ENCODE data around the gene FAM177B.

The FAM177B gene

DNA sequence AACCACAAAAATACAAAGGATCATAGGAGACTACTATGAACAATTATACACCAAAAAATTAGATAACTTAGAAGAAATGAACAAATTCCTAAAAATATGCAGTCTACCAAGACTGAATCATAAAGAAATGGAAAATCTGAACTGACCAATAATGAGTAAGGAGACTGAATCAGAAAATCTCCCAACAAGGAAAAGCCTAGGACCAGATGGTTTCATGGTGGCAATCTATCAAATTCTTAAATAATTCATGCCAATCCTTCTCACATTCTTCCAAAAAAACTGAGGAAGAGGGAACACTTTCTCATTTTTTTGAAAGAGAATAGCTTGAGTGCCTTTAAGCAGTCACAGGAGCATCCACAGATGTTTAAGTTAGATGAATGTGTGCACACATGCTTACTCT lies 46.0 kb downstream of the FAM177B start:
- TF ChIP-seq, protein P1, sequence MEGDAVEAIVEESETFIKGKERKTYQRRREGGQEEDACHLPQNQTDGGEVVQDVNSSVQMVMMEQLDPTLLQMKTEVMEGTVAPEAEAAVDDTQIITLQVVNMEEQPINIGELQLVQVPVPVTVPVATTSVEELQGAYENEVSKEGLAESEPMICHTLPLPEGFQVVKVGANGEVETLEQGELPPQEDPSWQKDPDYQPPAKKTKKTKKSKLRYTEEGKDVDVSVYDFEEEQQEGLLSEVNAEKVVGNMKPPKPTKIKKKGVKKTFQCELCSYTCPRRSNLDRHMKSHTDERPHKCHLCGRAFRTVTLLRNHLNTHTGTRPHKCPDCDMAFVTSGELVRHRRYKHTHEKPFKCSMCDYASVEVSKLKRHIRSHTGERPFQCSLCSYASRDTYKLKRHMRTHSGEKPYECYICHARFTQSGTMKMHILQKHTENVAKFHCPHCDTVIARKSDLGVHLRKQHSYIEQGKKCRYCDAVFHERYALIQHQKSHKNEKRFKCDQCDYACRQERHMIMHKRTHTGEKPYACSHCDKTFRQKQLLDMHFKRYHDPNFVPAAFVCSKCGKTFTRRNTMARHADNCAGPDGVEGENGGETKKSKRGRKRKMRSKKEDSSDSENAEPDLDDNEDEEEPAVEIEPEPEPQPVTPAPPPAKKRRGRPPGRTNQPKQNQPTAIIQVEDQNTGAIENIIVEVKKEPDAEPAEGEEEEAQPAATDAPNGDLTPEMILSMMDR (IDR thresholded peaks at IDR 0.05): no peak
- Histone ChIP-seq H3K27me3 (peaks cover 24% of the 10 kb centered on the region), H3K4me3 (ENCODE audit: low read depth in 1 of 2, low read length in 1 of 2) (no peak overlapping the region), H3K36me3 (no peaks in the 10 kb centered on the region), H3K9me3 (no peaks in the 10 kb centered on the region), H3K4me1 (ENCODE audit: control insufficient read depth in 1 of 2, insufficient read depth in 1 of 2, low read depth in 1 of 2, low read length in 1 of 2) (no peaks in the 10 kb centered on the region), H3K27ac (no peak overlapping the region)

DNA sequence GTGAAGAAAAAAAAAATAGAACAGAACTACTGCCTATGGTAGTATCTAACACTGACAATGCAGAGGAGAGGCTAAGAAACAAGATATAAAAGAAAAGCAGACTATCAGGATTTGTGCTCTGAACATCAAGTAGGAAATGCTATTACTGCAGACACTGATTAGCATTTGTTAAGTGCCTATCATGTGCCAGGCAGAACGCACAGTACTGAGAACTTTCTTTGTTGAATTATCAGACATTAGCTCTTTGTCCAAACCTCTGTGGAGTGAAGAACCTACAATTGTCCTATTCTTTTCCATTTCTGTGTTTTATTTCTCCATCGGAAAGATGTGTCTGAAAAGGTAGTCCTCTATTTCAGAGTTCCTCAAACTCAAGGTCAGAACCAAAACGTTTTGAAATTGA lies 47.4 kb downstream of the FAM177B start:
- H3K4me1 ChIP-seq (ENCODE audit: control insufficient read depth in 1 of 2, insufficient read depth in 1 of 2, low read depth in 1 of 2, low read length in 1 of 2): no peaks in the 10 kb centered on the region
- TF ChIP-seq, protein P1 (IDR thresholded peaks at IDR 0.05): no peak
- no peak overlapping the region for H3K4me3 ChIP-seq (ENCODE audit: low read depth in 1 of 2, low read length in 1 of 2)
- H3K27ac ChIP-seq: no peak overlapping the region
- no peaks in the 10 kb centered on the region for H3K9me3 ChIP-seq
- H3K27me3 ChIP-seq: peaks cover 24% of the 10 kb centered on the region
- no peaks in the 10 kb centered on the region for H3K36me3 ChIP-seq

DNA sequence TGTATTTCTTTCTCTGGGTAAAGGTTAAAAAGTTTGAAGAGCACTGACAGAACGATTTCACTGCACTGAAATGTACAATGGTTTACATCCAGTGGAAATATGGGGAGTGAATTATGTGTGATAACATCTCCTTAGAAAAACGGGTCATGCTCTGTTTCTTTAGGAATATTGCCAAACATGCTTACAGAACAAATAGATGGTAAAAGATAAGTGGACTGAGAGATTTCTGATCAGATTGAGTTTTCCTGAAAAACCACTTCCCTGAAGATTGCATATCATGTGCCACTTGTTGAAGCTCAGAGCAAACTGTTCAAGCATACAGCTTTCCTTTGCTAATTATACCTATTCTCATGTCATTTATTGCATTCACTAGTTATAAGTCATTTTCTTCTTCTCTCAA lies 47.9 kb downstream of the FAM177B start:
- TF ChIP-seq, protein P1 (IDR thresholded peaks at IDR 0.05): no peak
- Histone ChIP-seq H3K27me3 (peaks cover 24% of the 10 kb centered on the region), H3K27ac (no peak overlapping the region), H3K4me1 (ENCODE audit: control insufficient read depth in 1 of 2, insufficient read depth in 1 of 2, low read depth in 1 of 2, low read length in 1 of 2) (no peaks in the 10 kb centered on the region), H3K36me3 (no peaks in the 10 kb centered on the region), H3K4me3 (ENCODE audit: low read depth in 1 of 2, low read length in 1 of 2) (no peak overlapping the region), H3K9me3 (no peaks in the 10 kb centered on the region)

DNA sequence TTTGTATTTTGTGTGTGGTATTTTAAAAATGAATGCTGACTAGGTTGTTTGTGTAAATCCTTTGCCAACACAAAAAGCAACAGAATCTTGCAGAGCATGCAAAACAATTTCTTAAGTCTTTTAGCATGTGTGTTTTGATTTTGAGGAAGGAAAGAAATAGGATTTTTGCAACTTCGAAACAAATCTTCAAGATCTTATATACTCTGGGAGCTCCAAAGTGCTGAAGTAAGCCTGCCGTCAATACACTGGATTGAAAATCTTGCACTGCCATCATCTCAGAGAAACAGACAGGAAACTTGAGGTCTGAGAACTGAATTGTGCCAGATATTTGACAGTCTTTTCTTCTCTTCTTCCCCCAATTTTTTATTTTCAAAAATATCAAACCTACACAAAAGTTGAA lies 48.5 kb downstream of the FAM177B start:
- Histone ChIP-seq H3K36me3 (no peaks in the 10 kb centered on the region), H3K27me3 (peaks cover 24% of the 10 kb centered on the region)

DNA sequence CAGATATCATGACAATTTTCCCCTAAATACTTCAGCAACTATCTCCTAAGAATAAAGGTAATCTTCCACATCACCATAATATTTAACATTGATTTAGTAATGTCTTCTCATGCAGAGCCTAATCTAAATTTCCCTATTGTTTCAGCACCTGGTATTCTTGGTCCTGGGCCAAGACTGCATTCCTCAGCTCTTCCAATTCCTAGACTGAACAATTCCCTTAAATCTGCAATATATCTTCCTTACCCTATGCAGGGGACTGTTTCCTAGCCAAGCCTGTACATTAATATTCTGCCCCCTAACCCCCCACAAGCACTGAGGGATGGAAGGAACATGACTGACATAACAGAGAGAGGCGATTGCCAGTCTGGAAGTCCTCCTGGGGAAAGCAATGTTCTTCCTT lies 49.1 kb downstream of the FAM177B start:
- H3K36me3 ChIP-seq: no peaks in the 10 kb centered on the region
- no peak overlapping the region for H3K27ac ChIP-seq
- H3K4me3 ChIP-seq (ENCODE audit: low read depth in 1 of 2, low read length in 1 of 2): no peak overlapping the region
- TF ChIP-seq, protein P1 (IDR thresholded peaks at IDR 0.05): no peak
- no peaks in the 10 kb centered on the region for H3K4me1 ChIP-seq (ENCODE audit: control insufficient read depth in 1 of 2, insufficient read depth in 1 of 2, low read depth in 1 of 2, low read length in 1 of 2)
- H3K27me3 ChIP-seq: peaks cover 24% of the 10 kb centered on the region
- no peaks in the 10 kb centered on the region for H3K9me3 ChIP-seq

More for the DNA sequence above, 48.5 kb downstream of the FAM177B start:
- Histone ChIP-seq H3K4me3 (ENCODE audit: low read depth in 1 of 2, low read length in 1 of 2) (no peak overlapping the region), H3K27ac (no peak overlapping the region), H3K4me1 (ENCODE audit: control insufficient read depth in 1 of 2, insufficient read depth in 1 of 2, low read depth in 1 of 2, low read length in 1 of 2) (no peaks in the 10 kb centered on the region), H3K9me3 (no peaks in the 10 kb centered on the region)
- TF ChIP-seq, protein P1 (IDR thresholded peaks at IDR 0.05): no peak

DNA sequence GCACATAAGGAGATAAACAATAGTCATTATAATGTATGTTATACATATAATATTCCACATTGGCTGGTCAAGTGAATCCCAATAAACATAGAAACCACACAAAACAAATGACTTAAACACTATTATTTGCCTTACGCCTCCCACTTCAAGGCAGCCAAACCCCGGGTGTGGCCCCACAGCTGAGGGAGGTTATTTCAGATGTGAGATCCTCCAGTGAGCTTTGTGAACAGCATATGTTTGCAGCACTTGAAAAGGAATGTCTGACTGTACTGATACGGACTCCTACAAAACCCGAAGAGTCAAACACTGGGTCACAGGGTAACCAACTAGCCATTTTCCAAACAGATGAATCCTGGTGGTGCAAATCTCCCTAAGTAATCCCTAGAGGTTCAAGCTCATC lies 50.7 kb downstream of the FAM177B start:
- no peak overlapping the region for H3K4me3 ChIP-seq (ENCODE audit: low read depth in 1 of 2, low read length in 1 of 2)
- H3K36me3 ChIP-seq: no peaks in the 10 kb centered on the region
- H3K4me1 ChIP-seq (ENCODE audit: control insufficient read depth in 1 of 2, insufficient read depth in 1 of 2, low read depth in 1 of 2, low read length in 1 of 2): no peaks in the 10 kb centered on the region
- TF ChIP-seq, protein P1 (IDR thresholded peaks at IDR 0.05): no peak
- H3K27ac ChIP-seq: no peak overlapping the region
- no peaks in the 10 kb centered on the region for H3K9me3 ChIP-seq
- peaks cover 24% of the 10 kb centered on the region for H3K27me3 ChIP-seq

Measured in neutrophil (primary cell).